HG03039 (cell line): ENCODE data around the gene KIAA0930.

Experiments
- ATAC-seq: cut with Tn5 transposase; IDR thresholded peaks from one replicate; pipeline ENCODE4 v1.9.1; 2021; ENCODE audit warnings: mild to moderate bottlenecking, moderate library complexity; ENCODE audit not compliant: unreplicated experiment

The KIAA0930 gene

GRCh38 chr22:45185718-45186514 lies 54.8 kb downstream of the KIAA0930 start:
- no peak for ATAC-seq

- ATAC-seq = no peak
These were observed 56.7 kb downstream of the KIAA0930 start for GRCh38 chr22:45183974-45184373.

- ATAC-seq = no peak
These were observed 58.9 kb downstream of the KIAA0930 start for GRCh38 chr22:45181766-45182165.

- no peak for ATAC-seq
These were observed 59.5 kb downstream of the KIAA0930 start for GRCh38 chr22:45181240-45181639.

- ATAC-seq = no peak
These were observed 60.5 kb downstream of the KIAA0930 start for GRCh38 chr22:45180146-45180679.

- no peak for ATAC-seq
These were observed 61.2 kb downstream of the KIAA0930 start for GRCh38 chr22:45179276-45180049.

- no peak for ATAC-seq
These were observed 67.7 kb downstream of the KIAA0930 start for GRCh38 chr22:45172881-45173585.

- ATAC-seq = no peak
These were observed 68.9 kb downstream of the KIAA0930 start for GRCh38 chr22:45171830-45172229.

- no peak for ATAC-seq
These were observed 70.9 kb downstream of the KIAA0930 start for GRCh38 chr22:45169591-45170466.

- ATAC-seq = no peak
These were observed 73.8 kb downstream of the KIAA0930 start for GRCh38 chr22:45166932-45167331.

GRCh38 chr22:45164270-45165088 lies 76.2 kb downstream of the KIAA0930 start:
- peak; percentile 22 for ATAC-seq

- ATAC-seq = peak; percentile 82
These were observed 77.0 kb downstream of the KIAA0930 start, which contains the start of gene NUP50 for GRCh38 chr22:45163451-45164269. TSS of gene NUP50 (plus strand) at chr22:45163925. CDS start at chr22:45168178, 4,253 bp downstream.

- peak; percentile 8 for ATAC-seq
These were observed 77.6 kb downstream of the KIAA0930 start for GRCh38 chr22:45163099-45163450.

- ATAC-seq = no peak
These were observed 78.2 kb downstream of the KIAA0930 start for GRCh38 chr22:45162531-45162930.

GRCh38 chr22:45159652-45160462 lies 80.8 kb downstream of the KIAA0930 start:
- no peak for ATAC-seq

GRCh38 chr22:45157907-45158306 lies 82.8 kb downstream of the KIAA0930 start:
- no peak for ATAC-seq

- no peak for ATAC-seq
These were observed 85.4 kb downstream of the KIAA0930 start for GRCh38 chr22:45155050-45155840.
